Kidney (tissue), 14 donors: Measurements from ENCODE around the gene C11orf54. TPM values are rescaled to one million over a fixed set of nuclear protein-coding genes. Genes with fewer than 3 reads are reported as not detected.

Experiments
- DNase-seq, 5 donors: peaks; one replicate each; pipeline ENCODE4 v3.0.0-alpha.2; 2013 to 2020
- FAIRE-seq: peaks from 2 replicates; lab custom pipeline; 2012; peaks lifted over from hg19 to GRCh38; lab: Jason Lieb, UNC
- H3K27ac ChIP-seq, 2 donors: one replicate each; pipeline ENCODE4 v1.7.0; 2013; ENCODE audit warnings: low read depth in 2 of 2, low read length in 2 of 2, inconsistent platforms in 1 of 2
- H3K27me3 ChIP-seq: one replicate; pipeline ENCODE4 v1.7.1; 2013; ENCODE audit warnings: low read length, inconsistent platforms; ENCODE audit not compliant: control insufficient read depth, insufficient read depth
- H3K36me3 ChIP-seq, 3 donors: one replicate each; pipeline versions ENCODE4 v1.7.0 to v1.7.1; 2013; ENCODE audit warnings: low read length in 3 of 3, control low read depth in 1 of 3, inconsistent platforms in 1 of 3; ENCODE audit not compliant: insufficient read depth in 3 of 3, control insufficient read depth in 2 of 3
- H3K4me1 ChIP-seq, 3 donors: one replicate each; pipeline versions ENCODE4 v1.7.0 to v1.7.1; 2013; ENCODE audit warnings: low read length in 3 of 3, inconsistent platforms in 1 of 3, low read depth in 1 of 3; ENCODE audit not compliant: control insufficient read depth in 2 of 3, insufficient read depth in 2 of 3
- H3K4me3 ChIP-seq, 3 donors: one replicate each; pipeline versions ENCODE4 v1.7.0 to v1.8.1; 2013; ENCODE audit warnings: low read length in 3 of 3, control low read depth in 1 of 3, inconsistent platforms in 1 of 3
- H3K9ac ChIP-seq, 3 donors: one replicate each; pipeline versions ENCODE4 v1.7.0 to v1.7.1; 2013; ENCODE audit warnings: low read length in 3 of 3, control low read depth in 1 of 3, inconsistent platforms in 1 of 3
- H3K9me3 ChIP-seq, 3 donors: one replicate each; pipeline versions ENCODE4 v1.7.0 to v1.7.1; 2013; ENCODE audit warnings: low read length in 3 of 3, control low read depth in 1 of 3, inconsistent platforms in 1 of 3; ENCODE audit not compliant: control insufficient read depth in 2 of 3, insufficient read depth in 1 of 3
- CTCF ChIP-seq: IDR thresholded peaks from 3 replicates; pipeline ENCODE4 v1.5.1; 2012; ENCODE audit warnings: mild to moderate bottlenecking, moderate library complexity, borderline replicate concordance; ENCODE audit not compliant: insufficient read depth; ENCODE audit errors: extremely low read depth
- intact Hi-C: fragments of 100-400 bp; cut with DNase I; formaldehyde crosslinking; loops from one replicate; pipeline ENCODE4 v1.11.1; 2022
- polyA plus RNA-seq: library from polyadenylated mRNA; stranded (reverse); fragments of 350-450 nt; fragmentation: Illumina TruSeq; extraction: RNeasy Lipid Tissue Mini Kit (QIAGEN cat#74804); gene quantifications from one replicate; pipeline ENCODE4 v1.2.3, GENCODE V29; 2014; ENCODE audit warnings: low read depth, low replicate concordance; ENCODE audit not compliant: insufficient read depth
- total RNA-seq: library from RNA; stranded (reverse); fragmentation: NEBNext Ultra II Directional; extraction: Animal tissue kit (Norgen Biotek cat#: 25700); gene quantifications from one replicate; pipeline ENCODE4 v1.2.1, GENCODE V29; 2021
- donor health status: control.
- donor health status: control.
- donor health status: control.
- donor health status: control.
- donor health status: control.
- donor health status: DM: yes; HTN: yes; CAD: no.
- donor health status: Normal renal cell carcinoma (clear cell type).

The C11orf54 gene
- total and polyA plus RNA-seq, 2 donors from 2014 or later: 101 to 211 TPM

- Histone ChIP-seq H3K36me3 (peaks cover 9 to 59% (median 31%) of the 10 kb centered on the region in 3 donors), H3K27ac (no peak overlapping the region), H3K9me3 (no peaks in the 10 kb centered on the region), H3K4me1 (no peaks in the 10 kb centered on the region), H3K9ac (no peak overlapping the region), H3K4me3 (no peak overlapping the region), H3K27me3 (no peaks in the 10 kb centered on the region)
- no peak for TF ChIP-seq CTCF
- intact Hi-C loops: no loop called here
- DNase-seq: no peak
- FAIRE-seq: no peak
Measured at GRCh38 chr11:93727985-93728791, 13.3 kb upstream of the C11orf54 start.

- Histone ChIP-seq H3K36me3 (peaks cover 11 to 64% (median 29%) of the 10 kb centered on the region in 3 donors), H3K4me1 (no peaks in the 10 kb centered on the region), H3K4me3 (no peak overlapping the region), H3K9me3 (no peaks in the 10 kb centered on the region), H3K27ac (no peak overlapping the region), H3K27me3 (no peaks in the 10 kb centered on the region), H3K9ac (no peak overlapping the region)
- DNase-seq: no peak
- TF ChIP-seq CTCF: no peak
- no peak for FAIRE-seq
- intact Hi-C loops: no loop called here
Measured at GRCh38 chr11:93728792-93729128, 12.7 kb upstream of the C11orf54 start.

- peaks cover 12 to 67% (median 29%) of the 10 kb centered on the region in 3 donors for H3K36me3 ChIP-seq
Measured at GRCh38 chr11:93729129-93729616, 12.3 kb upstream of the C11orf54 start.

More at GRCh38 chr11:93729129-93729616, 12.3 kb upstream of the C11orf54 start:
- no peaks in the 10 kb centered on the region for H3K9me3 ChIP-seq
- intact Hi-C loops: no loop called here
- FAIRE-seq (no peak), DNase-seq (no peak)
- no peaks in the 10 kb centered on the region for H3K27me3 ChIP-seq
- H3K27ac ChIP-seq: no peak overlapping the region
- no peaks in the 10 kb centered on the region for H3K4me1 ChIP-seq
- no peak overlapping the region for H3K4me3 ChIP-seq
- H3K9ac ChIP-seq: no peak overlapping the region
- no peak for TF ChIP-seq CTCF
